Fibroblast of mammary gland (primary cell): Measurements from ENCODE around the gene GALNS.
"Not testable (repeated sequence)": the region's sequence is repeated elsewhere in the genome, so short reads cannot be mapped to it uniquely, and the experiment has no call there.

Source experiments
- DNase-seq: peaks from one replicate; pipeline ENCODE4 v3.0.0-alpha.2; 2010; ENCODE audit warnings: low read depth
- H3K4me3 ChIP-seq: 2 replicates; pipeline ENCODE4 v1.5.1; 2011; ENCODE audit warnings: low read depth, mild to moderate bottlenecking, low read length, moderate library complexity; ENCODE audit not compliant: control insufficient read depth
- CTCF ChIP-seq: conservative IDR thresholded peaks from 2 replicates; pipeline ENCODE4 v1.5.1; 2011; ENCODE audit warnings: low read depth, low read length, inconsistent platforms; ENCODE audit not compliant: control insufficient read depth, insufficient read depth

Gene GALNS

GRCh38 chr16:88796278-88796677 is 60.5 kb downstream of the GALNS start:
- no peak overlapping the region for H3K4me3 ChIP-seq
- no peak for TF ChIP-seq CTCF
- no peak for DNase-seq

- no peak overlapping the region for H3K4me3 ChIP-seq
- no peak for DNase-seq
- no peak for TF ChIP-seq CTCF
Observed at GRCh38 chr16:88793251-88793954, 63.3 kb downstream of the GALNS start.

- TF ChIP-seq CTCF = no peak
- no peak overlapping the region for H3K4me3 ChIP-seq
- no peak for DNase-seq
Observed at GRCh38 chr16:88792668-88793250, 64.0 kb downstream of the GALNS start.

GRCh38 chr16:88792078-88792550 is 64.6 kb downstream of the GALNS start:
- no peak for DNase-seq
- H3K4me3 ChIP-seq = no peak overlapping the region
- no peak for TF ChIP-seq CTCF

- no peak for DNase-seq
- TF ChIP-seq CTCF = no peak
- H3K4me3 ChIP-seq = no peak overlapping the region
Observed at GRCh38 chr16:88790312-88791211, 66.2 kb downstream of the GALNS start.

GRCh38 chr16:88789594-88789993 is 67.2 kb downstream of the GALNS start:
- no peak for DNase-seq
- H3K4me3 ChIP-seq = no peak overlapping the region
- TF ChIP-seq CTCF = no peak

- not testable (repeated sequence) for H3K4me3 ChIP-seq, DNase-seq
Observed at GRCh38 chr16:88788749-88789148, 68.0 kb downstream of the GALNS start.
